IPS DF 6.9 (cell line): ENCODE results near the gene ZNF821.

ENCODE experiments used
- DNase-seq: peaks from one replicate; pipeline ENCODE4 v3.0.0-alpha.2; 2013; ENCODE audit warnings: low read depth, low spot score
- H3K27ac ChIP-seq: one replicate; pipeline ENCODE4 v1.5.1; 2013; ENCODE audit warnings: low read length, control low read depth
- H3K27me3 ChIP-seq: 2 replicates; pipeline ENCODE4 v1.6.1; 2013; ENCODE audit warnings: mild to moderate bottlenecking, low read length; ENCODE audit not compliant: control insufficient read depth, insufficient read depth
- H3K36me3 ChIP-seq: 2 replicates; pipeline ENCODE4 v1.6.1; 2013; ENCODE audit warnings: low read length; ENCODE audit not compliant: control insufficient read depth, insufficient read depth
- H3K4me1 ChIP-seq: 2 replicates; pipeline ENCODE4 v1.6.1; 2013; ENCODE audit warnings: low read length; ENCODE audit not compliant: control insufficient read depth, insufficient read depth
- H3K4me3 ChIP-seq: 2 replicates; pipeline ENCODE4 v1.5.1; 2013; ENCODE audit warnings: mild to moderate bottlenecking, low read length
- H3K9me3 ChIP-seq: 2 replicates; pipeline ENCODE4 v1.6.1; 2013; ENCODE audit warnings: low read length, inconsistent platforms; ENCODE audit not compliant: control insufficient read depth, insufficient read depth
- WGBS: extraction: QIAGEN DNeasy Blood & Tissue Kit; methylation state at CpG from one replicate; pipeline ENCODE4 v1.1.7; 2013; ENCODE audit warnings: mixed read lengths, missing lambda C conversion rate; ENCODE audit not compliant: insufficient read length, insufficient coverage; 5-methylcytosine and 5-hydroxymethylcytosine counted together

ZNF821 gene

DNA sequence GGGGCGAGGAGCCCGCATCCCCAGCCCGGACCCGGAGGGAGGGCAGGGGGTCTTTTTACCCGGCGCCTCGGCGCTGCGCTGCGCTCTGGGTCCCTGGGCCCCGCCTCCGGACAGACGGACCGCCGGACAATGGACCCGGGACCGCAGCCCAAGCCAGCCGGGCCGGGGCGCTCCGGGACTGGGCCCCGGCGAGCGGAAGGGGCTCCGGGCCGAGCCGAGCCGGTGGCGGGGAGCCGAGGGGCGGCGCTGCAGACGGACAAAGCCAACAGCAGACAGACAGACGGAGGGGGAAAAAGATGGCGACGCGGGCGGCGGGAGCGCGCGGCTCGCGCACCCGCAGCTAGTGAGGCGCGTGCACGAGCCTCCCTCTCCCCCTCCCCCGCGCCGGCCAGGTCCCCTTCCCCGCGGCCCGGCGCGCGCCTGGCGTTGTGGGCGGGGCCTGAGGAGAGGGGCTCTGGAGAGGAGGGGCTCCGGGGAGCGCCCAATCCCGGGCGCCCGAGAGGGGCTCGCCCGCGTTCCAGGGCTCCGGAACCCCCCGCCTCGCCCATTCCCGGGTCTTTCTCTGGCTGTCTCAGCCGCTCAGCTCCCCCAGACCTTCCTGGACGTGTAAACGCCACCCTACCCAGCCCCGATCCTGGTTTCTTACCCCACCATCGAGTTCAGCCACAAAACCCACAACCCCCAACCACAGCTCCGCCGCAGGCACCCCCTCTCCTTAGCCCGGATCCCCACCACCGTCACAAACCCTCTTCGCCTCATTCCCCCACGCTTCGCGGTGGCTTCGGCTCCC is at the start of gene ZNF821:
Gene ZNF821, minus strand, starts transcription at position 334 of the 790 bp plus-strand sequence. CDS start 4,236 bp downstream, outside the sequence.
- peak; percentile 60 for DNase-seq
- Histone ChIP-seq H3K9me3 (no peaks in the 10 kb centered on the region), H3K27ac (no peak within 1 kb of the TSS), H3K4me3 (peak within 1 kb of the TSS; percentile 89), H3K36me3 (peaks cover 4% of the 10 kb centered on the region; the same call in 1 of the 2 replicates), H3K4me1 (no peaks in the 10 kb centered on the region), H3K27me3 (no peaks in the 10 kb centered on the region)
- WGBS = no CpG with 5 or more reads among the region's 85 CpGs

DNA sequence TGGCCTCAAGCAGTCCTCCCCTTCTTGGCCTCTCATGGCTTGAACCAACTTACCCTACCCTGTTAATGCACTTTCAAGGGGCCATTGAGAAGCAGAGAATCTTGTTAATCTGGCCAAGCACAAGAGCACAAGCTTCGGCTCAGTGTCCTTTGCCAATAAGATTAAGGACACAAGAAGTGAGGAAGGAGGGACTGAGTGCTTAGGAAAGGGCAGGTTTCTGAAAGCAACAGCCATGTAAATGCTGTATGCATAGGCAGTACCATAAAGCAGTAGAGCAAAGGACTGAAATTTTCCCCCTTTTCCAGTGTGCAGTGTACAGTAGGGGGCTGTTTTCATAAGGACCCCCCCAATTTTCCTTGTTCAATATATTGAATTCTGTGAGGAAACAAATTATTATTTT is 49.0 kb upstream of the ZNF821 start:
- peaks cover 2% of the 10 kb centered on the region; the same call in 1 of the 2 replicates for H3K4me1 ChIP-seq
- H3K36me3 ChIP-seq = peaks cover 8% of the 10 kb centered on the region; the same call in 1 of the 2 replicates
- H3K27me3 ChIP-seq = no peaks in the 10 kb centered on the region
- WGBS = no CpG with 5 or more reads among the region's 1 CpG
- no peaks in the 10 kb centered on the region for H3K9me3 ChIP-seq
- H3K4me3 ChIP-seq = no peak overlapping the region
- no peak for DNase-seq
- no peak overlapping the region for H3K27ac ChIP-seq

- peaks cover 14% of the 10 kb centered on the region for H3K36me3 ChIP-seq
- no peak overlapping the region for H3K27ac ChIP-seq
- H3K27me3 ChIP-seq = no peaks in the 10 kb centered on the region
- no peak overlapping the region for H3K4me3 ChIP-seq
- DNase-seq = no peak
- no CpG with 5 or more reads among the region's 6 CpGs for WGBS
- no peaks in the 10 kb centered on the region for H3K9me3 ChIP-seq
- no peaks in the 10 kb centered on the region for H3K4me1 ChIP-seq
Measured at GRCh38 chr16:71931599-71931998, 47.6 kb upstream of the ZNF821 start.

- peaks cover 14% of the 10 kb centered on the region for H3K36me3 ChIP-seq
- no peaks in the 10 kb centered on the region for H3K9me3 ChIP-seq
- H3K4me3 ChIP-seq = no peak overlapping the region
- DNase-seq = no peak
- H3K27ac ChIP-seq = no peak overlapping the region
- H3K4me1 ChIP-seq = no peaks in the 10 kb centered on the region
- H3K27me3 ChIP-seq = no peaks in the 10 kb centered on the region
- WGBS = no CpG with 5 or more reads among the region's 2 CpGs
Measured at GRCh38 chr16:71931001-71931400, 47.0 kb upstream of the ZNF821 start.

DNA sequence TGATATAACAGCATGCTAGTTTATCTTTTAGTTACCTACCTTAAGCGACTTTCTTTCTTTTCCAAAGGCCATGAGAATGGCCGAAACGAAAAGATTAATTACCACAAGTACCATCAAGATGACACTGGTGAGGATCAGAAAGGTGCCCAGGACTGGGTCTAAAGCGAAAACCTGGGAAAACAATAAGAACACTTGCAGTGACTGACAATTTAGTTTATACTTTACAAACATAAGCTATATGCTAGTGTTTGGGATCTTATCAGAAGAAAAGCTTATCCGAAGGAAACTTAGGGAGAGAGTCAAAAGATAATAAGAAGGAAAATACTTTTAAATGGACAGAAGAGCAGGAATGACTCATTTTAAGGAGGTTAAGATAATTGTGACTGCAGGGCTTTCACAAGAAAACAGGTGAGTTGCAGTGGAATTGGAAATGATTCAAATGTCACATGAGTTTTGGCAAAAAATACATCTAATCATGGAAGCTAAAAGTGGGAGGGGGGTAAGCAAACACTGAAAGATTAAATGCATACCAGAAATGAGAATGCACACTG is 46.1 kb upstream of the ZNF821 start:
- no peak for DNase-seq
- Histone ChIP-seq H3K4me3 (no peak overlapping the region), H3K36me3 (peaks cover 14% of the 10 kb centered on the region), H3K9me3 (no peaks in the 10 kb centered on the region), H3K4me1 (no peaks in the 10 kb centered on the region), H3K27me3 (no peaks in the 10 kb centered on the region), H3K27ac (no peak overlapping the region)
- no CpG with 5 or more reads among the region's 5 CpGs for WGBS

DNA sequence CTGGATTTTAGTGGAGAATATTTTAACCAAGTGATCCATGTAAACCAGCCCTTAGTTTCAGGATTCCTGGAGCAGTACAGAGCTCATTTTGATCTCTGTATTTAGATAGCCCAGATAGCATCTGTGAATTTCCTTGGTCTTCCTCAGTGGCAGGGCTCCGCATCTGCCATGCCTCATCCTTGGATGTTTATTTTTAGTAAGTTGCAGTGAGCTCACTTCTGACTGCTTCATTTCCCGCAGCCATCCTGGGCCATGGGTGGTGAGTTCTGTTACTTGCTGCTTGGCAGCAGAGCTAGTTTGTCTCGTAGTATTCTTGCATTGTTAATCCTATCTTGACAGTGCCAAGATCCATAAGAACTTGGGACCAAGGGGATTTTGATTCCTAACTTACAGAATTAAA is 45.1 kb upstream of the ZNF821 start:
- no peak overlapping the region for H3K27ac ChIP-seq
- WGBS = no CpG with 5 or more reads among the region's 3 CpGs
- DNase-seq = no peak
- peaks cover 22% of the 10 kb centered on the region for H3K36me3 ChIP-seq
- H3K4me3 ChIP-seq = no peak overlapping the region
- H3K4me1 ChIP-seq = no peaks in the 10 kb centered on the region
- no peaks in the 10 kb centered on the region for H3K27me3 ChIP-seq
- no peaks in the 10 kb centered on the region for H3K9me3 ChIP-seq

- no peak overlapping the region for H3K4me3 ChIP-seq
- WGBS = no CpG with 5 or more reads among the region's 5 CpGs
- no peaks in the 10 kb centered on the region for H3K27me3 ChIP-seq
- H3K36me3 ChIP-seq = peaks cover 32% of the 10 kb centered on the region
- no peaks in the 10 kb centered on the region for H3K4me1 ChIP-seq
- H3K27ac ChIP-seq = no peak overlapping the region
- no peak for DNase-seq
- no peaks in the 10 kb centered on the region for H3K9me3 ChIP-seq
Measured at GRCh38 chr16:71927787-71928186, 43.8 kb upstream of the ZNF821 start.

GRCh38 chr16:71927383-71927782 is 43.4 kb upstream of the ZNF821 start:
- no peak overlapping the region for H3K4me3 ChIP-seq
- WGBS = no CpG with 5 or more reads among the region's 3 CpGs
- no peaks in the 10 kb centered on the region for H3K27me3 ChIP-seq
- H3K36me3 ChIP-seq = peaks cover 34% of the 10 kb centered on the region
- H3K9me3 ChIP-seq = no peaks in the 10 kb centered on the region
- no peak overlapping the region for H3K27ac ChIP-seq
- no peaks in the 10 kb centered on the region for H3K4me1 ChIP-seq
- no peak for DNase-seq

- Histone ChIP-seq H3K27ac (no peak overlapping the region), H3K4me1 (no peaks in the 10 kb centered on the region), H3K4me3 (no peak overlapping the region), H3K36me3 (peaks cover 51% of the 10 kb centered on the region), H3K9me3 (no peaks in the 10 kb centered on the region), H3K27me3 (no peaks in the 10 kb centered on the region)
- no CpG with 5 or more reads among the region's 2 CpGs for WGBS
- DNase-seq = no peak
Measured at GRCh38 chr16:71924710-71925109, 40.7 kb upstream of the ZNF821 start.

- no peaks in the 10 kb centered on the region for H3K4me1 ChIP-seq
- no peaks in the 10 kb centered on the region for H3K27me3 ChIP-seq
- no CpG with 5 or more reads among the region's 10 CpGs for WGBS
- no peaks in the 10 kb centered on the region for H3K9me3 ChIP-seq
- no peak for DNase-seq
- peaks cover 55% of the 10 kb centered on the region for H3K36me3 ChIP-seq
- no peak overlapping the region for H3K27ac ChIP-seq
- no peak overlapping the region for H3K4me3 ChIP-seq
Measured at GRCh38 chr16:71923941-71924690, 40.1 kb upstream of the ZNF821 start.
